Measurements from ENCODE around the gene TTC17. TPM values are rescaled to one million over a fixed set of nuclear protein-coding genes. Genes with fewer than 3 reads are reported as not detected.

TTC17 gene
- total and polyA plus RNA-seq, 10 donors = 31.1 to 208 (median 109) TPM

DNA sequence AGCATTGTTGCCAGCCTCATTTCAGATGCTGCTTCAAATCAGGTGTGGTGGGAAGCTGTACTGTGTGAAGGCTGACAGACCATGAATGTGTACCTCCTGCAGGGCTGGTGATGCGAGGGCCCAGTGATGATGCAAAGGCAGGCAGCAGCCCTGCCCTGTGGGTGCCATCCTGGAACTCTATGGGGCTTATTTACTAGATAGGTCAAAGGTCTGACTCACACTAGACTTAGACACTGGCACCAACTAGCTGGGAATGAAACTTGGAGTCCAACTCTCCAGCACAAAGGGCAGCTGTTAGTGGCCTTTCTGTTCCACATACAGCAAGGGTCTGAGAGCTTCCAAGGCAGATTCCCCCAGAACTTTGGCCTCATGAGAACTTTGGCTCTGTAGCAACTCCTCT, 138.4 kb downstream of the TTC17 start:
- TF ChIP-seq, protein P1, sequence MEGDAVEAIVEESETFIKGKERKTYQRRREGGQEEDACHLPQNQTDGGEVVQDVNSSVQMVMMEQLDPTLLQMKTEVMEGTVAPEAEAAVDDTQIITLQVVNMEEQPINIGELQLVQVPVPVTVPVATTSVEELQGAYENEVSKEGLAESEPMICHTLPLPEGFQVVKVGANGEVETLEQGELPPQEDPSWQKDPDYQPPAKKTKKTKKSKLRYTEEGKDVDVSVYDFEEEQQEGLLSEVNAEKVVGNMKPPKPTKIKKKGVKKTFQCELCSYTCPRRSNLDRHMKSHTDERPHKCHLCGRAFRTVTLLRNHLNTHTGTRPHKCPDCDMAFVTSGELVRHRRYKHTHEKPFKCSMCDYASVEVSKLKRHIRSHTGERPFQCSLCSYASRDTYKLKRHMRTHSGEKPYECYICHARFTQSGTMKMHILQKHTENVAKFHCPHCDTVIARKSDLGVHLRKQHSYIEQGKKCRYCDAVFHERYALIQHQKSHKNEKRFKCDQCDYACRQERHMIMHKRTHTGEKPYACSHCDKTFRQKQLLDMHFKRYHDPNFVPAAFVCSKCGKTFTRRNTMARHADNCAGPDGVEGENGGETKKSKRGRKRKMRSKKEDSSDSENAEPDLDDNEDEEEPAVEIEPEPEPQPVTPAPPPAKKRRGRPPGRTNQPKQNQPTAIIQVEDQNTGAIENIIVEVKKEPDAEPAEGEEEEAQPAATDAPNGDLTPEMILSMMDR (IDR thresholded peaks at IDR 0.05 in 8 of 11, conservative IDR thresholded peaks at IDR 0.05 in 3 of 11) = no peak
- TF ChIP-seq POLR2AphosphoS5 (IDR thresholded peaks at IDR 0.05) (no peak), POLR2A (IDR thresholded peaks at IDR 0.05) (no peak)
- no peaks in the 10 kb centered on the region for H3K27me3 ChIP-seq (replicated peaks in 1 of 7)
- H3K36me3 ChIP-seq = peaks cover 0 to 41% (median 27%) of the 10 kb centered on the region in 6 donors
- no peak overlapping the region for H3K4me3 ChIP-seq
- intact Hi-C loops (cut with DNase I; ENCODE audit: low total_unique reads) = no loop called here
- WGBS, 5 donors = 88 to 100% (median 91%) methylated on average over 1 of the region's 1 CpG
- no peaks in the 10 kb centered on the region for H3K4me1 ChIP-seq
- no peaks in the 10 kb centered on the region for H3K9me3 ChIP-seq
- H3K27ac ChIP-seq = no peak overlapping the region
- DNase-seq = no peak

DNA sequence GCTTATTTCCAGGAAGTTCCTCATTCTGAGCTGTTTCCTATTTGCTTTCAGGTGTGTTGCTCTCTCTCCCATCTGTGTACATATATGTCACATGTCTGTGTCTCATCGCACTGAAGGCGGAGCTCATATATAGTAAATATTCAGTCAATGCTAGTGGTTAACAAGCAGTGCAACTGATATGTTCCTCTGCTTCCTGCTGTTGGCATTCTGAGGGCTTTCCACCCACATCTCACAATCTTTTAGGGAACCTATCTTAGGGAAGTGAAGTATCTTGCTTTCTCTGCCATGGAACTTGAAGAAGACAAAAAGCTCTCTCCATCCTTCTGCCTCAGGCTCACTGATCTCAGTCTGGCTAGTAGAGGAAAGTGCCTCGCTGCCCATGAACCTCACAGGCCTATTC, 139.8 kb downstream of the TTC17 start:
- TF ChIP-seq POLR2A (IDR thresholded peaks at IDR 0.05) = no peak
- no peaks in the 10 kb centered on the region for H3K9me3 ChIP-seq
- H3K27ac ChIP-seq = no peak overlapping the region
- no peaks in the 10 kb centered on the region for H3K4me1 ChIP-seq
- H3K4me3 ChIP-seq = no peak overlapping the region
- WGBS, 5 donors = 90 to 96% (median 93%) methylated on average over 3 of the region's 3 CpGs
- H3K27me3 ChIP-seq (replicated peaks in 1 of 7) = no peaks in the 10 kb centered on the region
- intact Hi-C loops (cut with DNase I; ENCODE audit: low total_unique reads) = no loop called here
- peaks cover 0 to 27% (median 13%) of the 10 kb centered on the region in 6 donors for H3K36me3 ChIP-seq
- DNase-seq = no peak

DNA sequence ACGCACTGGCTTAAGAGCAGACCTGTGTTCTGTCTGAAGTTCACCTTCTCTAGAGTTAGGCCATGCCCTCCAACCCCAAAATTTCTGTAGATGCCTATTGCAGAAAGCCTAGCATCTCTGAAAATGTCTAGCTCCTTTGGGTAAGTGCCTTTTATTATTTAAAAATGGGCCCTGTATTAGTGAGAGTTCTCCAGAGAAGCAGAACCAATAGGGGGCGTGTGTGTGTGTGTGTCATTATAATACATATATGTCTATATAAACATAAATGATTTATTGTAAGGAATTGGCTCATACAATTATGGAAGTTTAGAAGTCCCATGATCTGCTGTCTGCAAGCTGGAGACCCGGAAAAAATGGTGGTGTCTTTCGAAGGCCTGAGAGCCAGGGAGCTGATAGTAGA, 144.7 kb downstream of the TTC17 start:
- no peak overlapping the region for H3K27ac ChIP-seq
- H3K4me3 ChIP-seq = no peak overlapping the region
- no peaks in the 10 kb centered on the region for H3K4me1 ChIP-seq
- intact Hi-C loops (cut with DNase I; ENCODE audit: low total_unique reads) = no loop called here
- H3K36me3 ChIP-seq = no peaks in the 10 kb centered on the region
- no peaks in the 10 kb centered on the region for H3K9me3 ChIP-seq
- WGBS, 5 donors = 83 to 91% (median 85%) methylated on average over 4 of the region's 4 CpGs
- no peak for DNase-seq
- TF ChIP-seq POLR2AphosphoS5 (IDR thresholded peaks at IDR 0.05) = no peak
- TF ChIP-seq, protein P1 (IDR thresholded peaks at IDR 0.05 in 8 of 11, conservative IDR thresholded peaks at IDR 0.05 in 3 of 11) = no peak
- TF ChIP-seq POLR2A (IDR thresholded peaks at IDR 0.05) = no peak
- H3K27me3 ChIP-seq (replicated peaks in 1 of 7) = no peaks in the 10 kb centered on the region

DNA sequence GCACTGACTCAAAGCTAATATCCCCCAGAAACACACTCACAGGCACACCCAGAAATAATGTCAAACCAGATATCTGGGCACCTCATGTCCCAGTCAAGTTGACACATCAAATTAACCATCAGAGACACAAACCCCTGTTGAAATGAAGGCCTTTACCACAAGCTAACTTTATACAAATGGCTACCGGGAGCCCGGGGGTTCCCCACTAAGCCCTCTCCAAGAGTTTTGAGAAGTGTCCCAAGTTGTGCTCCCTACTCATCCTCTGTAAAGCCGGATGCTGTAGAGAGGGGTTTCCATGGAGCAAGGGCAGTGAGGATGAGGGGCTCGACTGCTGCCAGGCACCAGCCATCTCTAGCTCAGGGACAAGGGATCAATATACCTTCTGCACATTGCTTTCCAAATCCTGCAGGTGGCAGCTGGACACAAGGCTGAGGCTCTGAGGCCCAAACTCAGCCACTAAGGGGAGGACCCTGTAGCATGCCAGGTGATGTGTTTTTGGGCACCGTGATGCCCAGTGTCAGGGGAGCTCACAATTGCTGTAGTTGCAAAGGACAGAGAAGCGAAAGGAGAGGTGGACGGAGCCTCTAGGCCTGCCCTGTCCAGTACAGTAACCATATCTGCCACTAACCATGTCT, 145.7 kb downstream of the TTC17 start:
- Histone ChIP-seq H3K4me1 (no peaks in the 10 kb centered on the region), H3K9me3 (no peaks in the 10 kb centered on the region), H3K27me3 (replicated peaks in 1 of 7) (no peaks in the 10 kb centered on the region), H3K4me3 (no peak overlapping the region), H3K36me3 (no peaks in the 10 kb centered on the region), H3K27ac (no peak overlapping the region)
- DNase-seq = no peak
- WGBS, 5 donors = 73 to 83% (median 79%) methylated on average over 7 of the region's 7 CpGs
- intact Hi-C loops (cut with DNase I; ENCODE audit: low total_unique reads) = no loop called here
- TF ChIP-seq, protein P1 (IDR thresholded peaks at IDR 0.05 in 8 of 11, conservative IDR thresholded peaks at IDR 0.05 in 3 of 11) = peak in 1 of 11 experiments; percentile 14
- TF ChIP-seq POLR2AphosphoS5 (IDR thresholded peaks at IDR 0.05) = no peak

Measured in spleen (tissue), 11 donors.